B cell (primary cell): ENCODE data around the gene CDK5RAP2.

Source experiments
- CTCF ChIP-seq: fragments of 200-600 bp; IDR thresholded peaks from one replicate; pipeline ENCODE4 v1.8.0; 2022; ENCODE audit warnings: antibody characterized with exemption, mild to moderate bottlenecking
- EZH2 ChIP-seq: IDR thresholded peaks from 2 replicates; pipeline ENCODE4 v1.6.1; 2012; ENCODE audit warnings: borderline replicate concordance, low read depth, mild to moderate bottlenecking, moderate library complexity, low read length; ENCODE audit not compliant: insufficient read depth, poor library complexity, severe bottlenecking

DNA sequence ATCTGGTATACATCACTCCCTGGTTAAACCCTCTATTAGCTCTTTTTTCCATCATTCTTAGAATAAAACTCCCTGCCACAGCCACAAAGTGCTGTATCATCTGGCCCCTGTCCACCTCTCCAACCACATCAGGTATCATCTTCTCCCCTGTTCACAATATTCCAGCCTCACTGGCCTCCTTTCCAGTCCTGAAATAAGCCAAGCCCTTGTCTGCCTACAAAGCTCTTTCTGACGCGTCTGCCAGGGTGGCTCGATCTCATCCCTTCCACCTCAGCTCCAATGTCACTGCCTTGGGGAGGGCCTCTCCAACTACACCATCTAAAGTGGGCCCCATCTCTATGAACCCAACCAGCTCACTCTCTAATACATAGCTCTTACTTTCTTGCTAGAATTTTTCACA lies 21.5 kb downstream of the CDK5RAP2 start:
- TF ChIP-seq CTCF (no peak), EZH2 (no peak)
